GM23338 (cell line): ENCODE results near the gene FBXO34. TPM values are rescaled to one million over a fixed set of nuclear protein-coding genes. Genes with fewer than 3 reads are reported as not detected.

Experiments
- ATAC-seq: fragments of 200-7000 bp; cut with Tn5 transposase; 3 replicates; pipeline ENCODE4 v1.9.1; 2020
- DNase-seq: peaks from one replicate; pipeline ENCODE4 v3.0.0-alpha.2; 2015; ENCODE audit warnings: low spot score
- H2AFZ ChIP-seq: fragments of 200-600 bp; sonication (generic); 2 replicates; pipeline ENCODE4 v1.8.0; 2016; ENCODE audit warnings: antibody characterized with exemption, mild to moderate bottlenecking, moderate library complexity
- H3F3A ChIP-seq: fragments of 200-600 bp; sonication (generic); replicated peaks from 2 replicates; pipeline ENCODE4 v1.8.0; 2017; ENCODE audit warnings: antibody characterized with exemption, mixed run types, low read depth
- H3K27ac ChIP-seq: fragments of 200-600 bp; sonication (generic); 2 replicates; pipeline ENCODE4 v1.6.1; 2016; ENCODE audit warnings: low read depth
- H3K27me3 ChIP-seq: fragments of 200-600 bp; sonication (generic); 2 replicates; pipeline ENCODE4 v1.8.0; 2016; ENCODE audit warnings: mild to moderate bottlenecking, mixed run types, moderate library complexity; ENCODE audit not compliant: insufficient read depth
- H3K36me3 ChIP-seq: fragments of 200-600 bp; sonication (generic); 2 replicates; pipeline ENCODE4 v1.8.0; 2016; ENCODE audit warnings: mild to moderate bottlenecking; ENCODE audit not compliant: insufficient read depth
- H3K4me1 ChIP-seq: fragments of 200-600 bp; sonication (generic); 2 replicates; pipeline ENCODE4 v1.8.0; 2016; ENCODE audit warnings: mild to moderate bottlenecking, moderate library complexity; ENCODE audit not compliant: insufficient read depth
- H3K4me2 ChIP-seq: fragments of 200-600 bp; sonication (generic); 2 replicates; pipeline ENCODE4 v1.7.1; 2017; ENCODE audit warnings: mixed run types
- H3K4me3 ChIP-seq: fragments of 200-600 bp; sonication (generic); 2 replicates; pipeline ENCODE4 v1.6.1; 2016; ENCODE audit warnings: mixed run types
- H3K79me2 ChIP-seq: fragments of 200-600 bp; sonication (generic); replicated peaks from 2 replicates; pipeline ENCODE4 v1.8.0; 2017; ENCODE audit warnings: mild to moderate bottlenecking; ENCODE audit not compliant: insufficient read depth
- H3K9me2 ChIP-seq: fragments of 200-600 bp; sonication (generic); 2 replicates; pipeline ENCODE4 v1.8.0; 2017; ENCODE audit not compliant: insufficient read depth
- H4K20me1 ChIP-seq: fragments of 200-600 bp; sonication (generic); replicated peaks from 2 replicates; pipeline ENCODE4 v1.8.0; 2017; ENCODE audit warnings: mild to moderate bottlenecking; ENCODE audit not compliant: insufficient read depth
- H3K27ac Mint-ChIP-seq: 2 replicates; pipeline ENCODE4 v1.8.0; 2020; ENCODE audit warnings: inconsistent platforms, mild to moderate bottlenecking, moderate library complexity, mixed read lengths
- H3K27me3 Mint-ChIP-seq: 3 replicates; pipeline ENCODE4 v1.8.0; 2022; ENCODE audit warnings: low read depth, mild to moderate bottlenecking, moderate library complexity, mixed read lengths, inconsistent platforms; ENCODE audit not compliant: insufficient read depth, poor library complexity
- H3K36me3 Mint-ChIP-seq: 3 replicates; pipeline ENCODE4 v1.8.0; 2021; ENCODE audit warnings: low read depth, mild to moderate bottlenecking, inconsistent platforms, moderate library complexity, mixed read lengths
- H3K4me1 Mint-ChIP-seq: 3 replicates; pipeline ENCODE4 v1.8.0; 2020; ENCODE audit warnings: mild to moderate bottlenecking, inconsistent platforms, mixed read lengths
- H3K4me3 Mint-ChIP-seq: 3 replicates; pipeline ENCODE4 v1.8.0; 2021; ENCODE audit warnings: moderate library complexity, mild to moderate bottlenecking, inconsistent platforms, mixed read lengths
- H3K9me3 Mint-ChIP-seq: 3 replicates; pipeline ENCODE4 v1.8.0; 2020; ENCODE audit warnings: moderate library complexity, mild to moderate bottlenecking, inconsistent platforms, mixed read lengths
- CREB1 ChIP-seq: fragments of 250-450 bp; sonication (Bioruptor Pico); IDR thresholded peaks from 2 replicates; pipeline ENCODE4 v1.5.0; 2020; ENCODE audit warnings: low read depth, mild to moderate bottlenecking, moderate library complexity
- CTCF ChIP-seq, 2 experiments: fragments of 200-600 bp in 1 of 2; sonication (generic) in 1 of 2; conservative IDR thresholded peaks; 2 replicates each; pipeline versions ENCODE4 v1.5.1 to v1.6.1; 2016 to 2017; ENCODE audit warnings: antibody characterized with exemption in 2 of 2, low read depth in 2 of 2, mild to moderate bottlenecking in 2 of 2, moderate library complexity in 1 of 2
- ETS1 ChIP-seq: IDR thresholded peaks from 2 replicates; pipeline ENCODE4 v1.6.1; 2016; ENCODE audit warnings: antibody characterized with exemption
- EZH2 ChIP-seq: fragments of 200-600 bp; sonication (generic); IDR thresholded peaks from one replicate; pipeline ENCODE4 v1.8.0; 2017; ENCODE audit warnings: antibody characterized with exemption, mild to moderate bottlenecking, low read depth; ENCODE audit not compliant: unreplicated experiment
- EZH2phosphoT487 ChIP-seq: fragments of 200-600 bp; sonication (generic); IDR thresholded peaks from one replicate; pipeline ENCODE4 v1.8.1; 2018; ENCODE audit warnings: antibody characterized with exemption; ENCODE audit not compliant: unreplicated experiment
- JUNB ChIP-seq: IDR thresholded peaks from one replicate; pipeline ENCODE4 v1.6.1; 2016; ENCODE audit warnings: antibody characterized with exemption; ENCODE audit not compliant: unreplicated experiment
- NANOG ChIP-seq: IDR thresholded peaks from 2 replicates; pipeline ENCODE4 v1.6.1; 2016; ENCODE audit warnings: antibody characterized with exemption, borderline replicate concordance
- POLR2AphosphoS5 ChIP-seq: IDR thresholded peaks from 2 replicates; pipeline ENCODE4 v1.6.1; 2016; ENCODE audit warnings: antibody characterized with exemption, low read depth
- REST ChIP-seq: IDR thresholded peaks from one replicate; pipeline ENCODE4 v1.6.1; 2018; ENCODE audit warnings: antibody characterized with exemption; ENCODE audit not compliant: unreplicated experiment
- ZNF114 ChIP-seq: fragments of 250-450 bp; sonication (Bioruptor Pico); IDR thresholded peaks from 2 replicates; pipeline ENCODE4 v1.5.0; 2020; ENCODE audit warnings: mild to moderate bottlenecking, moderate library complexity
- ZNF331 ChIP-seq: fragments of 250-450 bp; sonication (Bioruptor Pico); IDR thresholded peaks from 2 replicates; pipeline ENCODE4 v1.5.0; 2020; ENCODE audit warnings: low read depth, mild to moderate bottlenecking, moderate library complexity
- polyA plus RNA-seq: library from polyadenylated mRNA; unstranded; fragments of >200 nt; fragmentation: Nextera tagmentation; extraction: Ambion mirVana; gene quantifications from 2 replicates; pipeline ENCODE4 v1.2.1, GENCODE V29; 2016
- total RNA-seq: library from RNA; depleted of rRNA; stranded (reverse); fragments of >200 nt; shearing (Covaris generic); gene quantifications from 2 replicates; pipeline ENCODE4 v1.2.3, GENCODE V29; 2014

The FBXO34 gene
- total and polyA plus RNA-seq, 2 experiments from 2014 or later, result 9.4 to 13.4 TPM

GRCh38 chr14:55383541-55384140 is 112.4 kb downstream of the FBXO34 start (continued):
- no peak for TF ChIP-seq ETS1
- TF ChIP-seq EZH2, result no peak
- TF ChIP-seq POLR2AphosphoS5, result no peak
- no peak for TF ChIP-seq EZH2phosphoT487

- Histone ChIP-seq H3K4me3 (no peak overlapping the region), H3K79me2 (no peaks in the 10 kb centered on the region), H3F3A (no peaks in the 10 kb centered on the region), H3K27me3 (no peaks in the 10 kb centered on the region), H3K9me2 (no peaks in the 10 kb centered on the region), H2AFZ (no peak overlapping the region), H4K20me1 (peaks cover 7% of the 10 kb centered on the region), H3K4me1 (no peaks in the 10 kb centered on the region), H3K27ac (no peak overlapping the region), H3K4me2 (no peak overlapping the region), H3K36me3 (peaks cover 16% of the 10 kb centered on the region)
- Mint-ChIP-seq H3K4me3 (no peak overlapping the region), H3K36me3 (peaks cover 19% of the 10 kb centered on the region), H3K27ac (no peak overlapping the region), H3K27me3 (no peaks in the 10 kb centered on the region), H3K4me1 (no peaks in the 10 kb centered on the region), H3K9me3 (no peaks in the 10 kb centered on the region)
- ATAC-seq, result no peak
- no peak for DNase-seq
- no peak for TF ChIP-seq CREB1 (CRISPR knock-in tag)
- TF ChIP-seq JUNB, result no peak
- no peak for TF ChIP-seq ZNF114
- no peak for TF ChIP-seq CTCF (conservative IDR thresholded peaks at IDR 0.05; ENCODE audit: low read depth in 2 of 2)
- no peak for TF ChIP-seq REST
- no peak for TF ChIP-seq ZNF331 (CRISPR knock-in tag)
- no peak for TF ChIP-seq EZH2
- TF ChIP-seq POLR2AphosphoS5, result no peak
- no peak for TF ChIP-seq ETS1
- TF ChIP-seq EZH2phosphoT487, result no peak
- TF ChIP-seq NANOG, result no peak
Observed at GRCh38 chr14:55384536-55384935, 113.3 kb downstream of the FBXO34 start.
